ENCODE measurements around the gene GLTPD2.

GRCh38 chr17:4823373-4824089 lies 34.8 kb downstream of the GLTPD2 start:
- TF ChIP-seq EP300 (IDR thresholded peaks at IDR 0.05) (no peak), POLR2AphosphoS5 (IDR thresholded peaks at IDR 0.05) (no peak), POLR2A (IDR thresholded peaks at IDR 0.05) (no peak), CTCF (IDR thresholded peaks at IDR 0.05) (no peak)

Data from upper lobe of left lung (tissue), 4 donors.